H9 (cell line): ENCODE measurements around the gene MAT2A. TPM values are rescaled to one million over a fixed set of nuclear protein-coding genes. Genes with fewer than 3 reads are reported as not detected.

Source experiments
- DNase-seq: peaks from one replicate; pipeline ENCODE4 v3.0.0-alpha.2; 2017
- H2AFZ ChIP-seq: one replicate; pipeline ENCODE4 v1.6.1; 2013; ENCODE audit warnings: mild to moderate bottlenecking, low read length, control low read depth, moderate library complexity
- H2AK5ac ChIP-seq: 2 replicates; pipeline ENCODE4 v1.6.1; 2013; ENCODE audit warnings: low read length, control low read depth, mixed read lengths; ENCODE audit not compliant: insufficient read length
- H2BK120ac ChIP-seq: one replicate; pipeline ENCODE4 v1.6.1; 2013; ENCODE audit warnings: low read depth, mild to moderate bottlenecking, low read length, control low read depth, inconsistent platforms; ENCODE audit not compliant: poor library complexity, severe bottlenecking
- H2BK12ac ChIP-seq: 2 replicates; pipeline ENCODE4 v1.6.1; 2013; ENCODE audit warnings: low read length, control low read depth, mixed read lengths, low read depth; ENCODE audit not compliant: insufficient read length
- H2BK15ac ChIP-seq: 2 replicates; pipeline ENCODE4 v1.6.1; 2013; ENCODE audit warnings: low read depth, low read length, control low read depth
- H2BK20ac ChIP-seq: one replicate; pipeline ENCODE4 v1.6.1; 2013; ENCODE audit warnings: low read depth, mild to moderate bottlenecking, low read length, control low read depth, inconsistent platforms; ENCODE audit not compliant: poor library complexity, severe bottlenecking
- H2BK5ac ChIP-seq: 2 replicates; pipeline ENCODE4 v1.6.1; 2013; ENCODE audit warnings: low read length, control low read depth, mixed read lengths; ENCODE audit not compliant: insufficient read length
- H3K14ac ChIP-seq: 2 replicates; pipeline ENCODE4 v1.6.1; 2013; ENCODE audit warnings: low read length, control low read depth; ENCODE audit not compliant: insufficient read depth
- H3K18ac ChIP-seq: 2 replicates; pipeline ENCODE4 v1.6.1; 2013; ENCODE audit warnings: low read depth, mild to moderate bottlenecking, mixed read lengths, low read length, control low read depth; ENCODE audit not compliant: insufficient read length
- H3K23ac ChIP-seq: 2 replicates; pipeline ENCODE4 v1.6.1; 2013; ENCODE audit warnings: low read length, control low read depth, mixed read lengths, low read depth; ENCODE audit not compliant: insufficient read length
- H3K23me2 ChIP-seq: 2 replicates; pipeline ENCODE4 v1.6.1; 2013; ENCODE audit warnings: low read depth, mild to moderate bottlenecking, mixed read lengths, low read length, control low read depth; ENCODE audit not compliant: insufficient read length, poor library complexity, severe bottlenecking
- H3K27ac ChIP-seq: 2 replicates; pipeline ENCODE4 v1.5.1; 2013; ENCODE audit warnings: low read length, control low read depth, mixed read lengths, low read depth; ENCODE audit not compliant: insufficient read length
- H3K27me3 ChIP-seq: 2 replicates; pipeline ENCODE4 v1.6.1; 2013; ENCODE audit warnings: low read length, control low read depth, inconsistent platforms; ENCODE audit not compliant: insufficient read depth
- H3K4ac ChIP-seq: 2 replicates; pipeline ENCODE4 v1.6.1; 2013; ENCODE audit warnings: low read depth, mild to moderate bottlenecking, control low read depth, inconsistent platforms, low read length, moderate library complexity
- H3K4me1 ChIP-seq: 2 replicates; pipeline ENCODE4 v1.6.1; 2013; ENCODE audit warnings: low read length, control low read depth, inconsistent platforms; ENCODE audit not compliant: insufficient read depth
- H3K4me2 ChIP-seq: 2 replicates; pipeline ENCODE4 v1.6.1; 2013; ENCODE audit warnings: low read length, control low read depth, mixed read lengths; ENCODE audit not compliant: insufficient read length, insufficient read depth
- H3K56ac ChIP-seq: 2 replicates; pipeline ENCODE4 v1.6.1; 2013; ENCODE audit warnings: low read depth, mild to moderate bottlenecking, mixed read lengths, low read length, control low read depth; ENCODE audit not compliant: insufficient read length
- H3K79me1 ChIP-seq: 2 replicates; pipeline ENCODE4 v1.6.1; 2013; ENCODE audit warnings: low read depth, mild to moderate bottlenecking, moderate library complexity, low read length, control low read depth, inconsistent platforms; ENCODE audit not compliant: insufficient read depth, poor library complexity, severe bottlenecking
- H3K79me2 ChIP-seq: 2 replicates; pipeline ENCODE4 v1.6.1; 2013; ENCODE audit warnings: low read length, control low read depth, inconsistent platforms; ENCODE audit not compliant: insufficient read depth
- H3K9ac ChIP-seq: 2 replicates; pipeline ENCODE4 v1.6.1; 2013; ENCODE audit warnings: low read length, control low read depth, mixed read lengths; ENCODE audit not compliant: insufficient read length; ENCODE audit errors: extremely low read depth
- H3K9me3 ChIP-seq: one replicate; pipeline ENCODE4 v1.6.1; 2013; ENCODE audit warnings: low read depth, low read length, inconsistent platforms; ENCODE audit not compliant: control insufficient read depth
- H3T11ph ChIP-seq: one replicate; pipeline ENCODE4 v1.6.1; 2013; ENCODE audit warnings: mild to moderate bottlenecking, low read length, control low read depth, inconsistent platforms
- H4K20me1 ChIP-seq: one replicate; pipeline ENCODE4 v1.6.1; 2013; ENCODE audit not compliant: control insufficient read depth, insufficient read length, insufficient read depth
- H4K5ac ChIP-seq: 2 replicates; pipeline ENCODE4 v1.6.1; 2013; ENCODE audit warnings: low read depth, mild to moderate bottlenecking, mixed read lengths, low read length, control low read depth; ENCODE audit not compliant: insufficient read length
- H4K8ac ChIP-seq: replicated peaks from 2 replicates; pipeline ENCODE4 v1.6.1; 2013; ENCODE audit warnings: low read length, control low read depth, mixed read lengths, low read depth; ENCODE audit not compliant: insufficient read length
- H4K91ac ChIP-seq: 2 replicates; pipeline ENCODE4 v1.6.1; 2013; ENCODE audit warnings: low read depth, mild to moderate bottlenecking, moderate library complexity, mixed read lengths, low read length, control low read depth; ENCODE audit not compliant: insufficient read length
- H3K27ac Mint-ChIP-seq, 3 experiments: 2 replicates in 2 of 3; 3 replicates in 1 of 3; pipeline ENCODE4 v1.8.0; 2020 to 2021; ENCODE audit warnings: mixed read lengths in 3 of 3, mild to moderate bottlenecking in 1 of 3, moderate library complexity in 1 of 3
- H3K27me3 Mint-ChIP-seq: 2 replicates; pipeline ENCODE4 v1.8.0; 2021; ENCODE audit warnings: low read depth, mild to moderate bottlenecking, moderate library complexity, mixed read lengths
- H3K36me3 Mint-ChIP-seq, 3 experiments: 2 replicates in 2 of 3; 3 replicates in 1 of 3; pipeline ENCODE4 v1.8.0; 2020 to 2021; ENCODE audit warnings: low read depth in 3 of 3, mixed read lengths in 3 of 3; ENCODE audit not compliant: insufficient read depth in 1 of 3
- H3K4me1 Mint-ChIP-seq, 2 experiments: 2 replicates each; pipeline ENCODE4 v1.8.0; 2020; ENCODE audit warnings: mixed read lengths in 2 of 2
- H3K4me3 Mint-ChIP-seq, 2 experiments: 2 replicates in 1 of 2; 3 replicates in 1 of 2; pipeline ENCODE4 v1.8.0; 2020 to 2021; ENCODE audit warnings: mild to moderate bottlenecking in 2 of 2, mixed read lengths in 2 of 2, moderate library complexity in 1 of 2
- H3K9me3 Mint-ChIP-seq, 2 experiments: 2 replicates in 1 of 2; 3 replicates in 1 of 2; pipeline ENCODE4 v1.8.0; 2020; ENCODE audit warnings: mild to moderate bottlenecking in 2 of 2, mixed read lengths in 2 of 2, moderate library complexity in 1 of 2
- WGBS: extraction: QIAGEN DNeasy Blood & Tissue Kit; methylation state at CpG from one replicate; pipeline ENCODE4 v1.1.7; 2013; ENCODE audit warnings: missing lambda C conversion rate, low lambda C conversion rate, mixed read lengths; ENCODE audit not compliant: insufficient read length; ENCODE audit errors: extremely low coverage; 5-methylcytosine and 5-hydroxymethylcytosine counted together
- total RNA-seq: library from RNA; stranded (reverse); gene quantifications from 2 replicates; pipeline ENCODE4 v1.2.1, GENCODE V29; 2021
- TF ChIP-seq, protein P1 (sequence below): fragments of 200-600 bp; sonication (generic); conservative IDR thresholded peaks from 3 replicates; pipeline ENCODE4 v1.8.0; 2021; ENCODE audit warnings: antibody characterized with exemption, mild to moderate bottlenecking

The MAT2A gene
- total RNA-seq, 1 experiment from 2014 or later: 459 TPM

DNA sequence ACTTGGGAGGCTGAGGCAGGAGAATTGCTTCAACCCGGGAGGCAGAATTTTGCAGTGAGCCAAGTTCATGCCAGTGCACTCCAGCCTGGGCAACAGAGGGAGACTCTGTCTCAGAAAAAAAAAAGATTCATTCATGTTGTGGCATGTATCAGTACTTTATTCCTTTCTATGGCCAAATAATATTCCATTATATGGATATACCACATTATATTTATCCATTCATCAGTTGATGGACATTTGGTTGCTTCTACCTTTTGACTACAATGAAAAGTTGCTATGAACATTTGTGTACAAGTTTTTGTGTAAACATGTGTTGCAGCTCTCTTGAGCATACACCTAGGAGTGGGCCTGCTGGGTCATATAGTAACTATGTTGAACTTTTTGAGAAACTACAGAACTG, 9.2 kb upstream of the MAT2A start:
- Mint-ChIP-seq H3K27ac (no peak overlapping the region), H3K9me3 (no peaks in the 10 kb centered on the region), H3K27me3 (peaks cover 5% of the 10 kb centered on the region), H3K4me3 (no peak overlapping the region), H3K4me1 (peaks cover 11 to 15% of the 10 kb centered on the region in 2 experiments), H3K36me3 (no peaks in the 10 kb centered on the region)
- Histone ChIP-seq H3K79me2 (no peaks in the 10 kb centered on the region), H3K4me1 (0 out of 2 replicates have a peak, but pooled peaks cover 5% of the 10 kb centered on the region), H2AFZ (no peak overlapping the region), H3K4me2 (no peak overlapping the region), H3K9me3 (no peaks in the 10 kb centered on the region), H4K91ac (no peak overlapping the region), H2BK5ac (no peak overlapping the region), H3K23me2 (no peaks in the 10 kb centered on the region), H4K8ac (no peak overlapping the region), H3K18ac (no peak overlapping the region), H2BK20ac (no peak overlapping the region), H3K27ac (no peak overlapping the region), H3K9ac (no peak overlapping the region), H4K5ac (no peak overlapping the region), H3K23ac (no peak overlapping the region), H3K4ac (no peak overlapping the region), H3K79me1 (no peaks in the 10 kb centered on the region), H3K27me3 (no peaks in the 10 kb centered on the region), H3K56ac (no peak overlapping the region), H3T11ph (no peak overlapping the region), H3K14ac (no peak overlapping the region), H2AK5ac (no peak overlapping the region), H2BK120ac (no peak overlapping the region), H4K20me1 (no peaks in the 10 kb centered on the region), H2BK12ac (no peak overlapping the region), H2BK15ac (no peak overlapping the region)
- no CpG with 5 or more reads among the region's 1 CpG for WGBS
- TF ChIP-seq, protein P1, sequence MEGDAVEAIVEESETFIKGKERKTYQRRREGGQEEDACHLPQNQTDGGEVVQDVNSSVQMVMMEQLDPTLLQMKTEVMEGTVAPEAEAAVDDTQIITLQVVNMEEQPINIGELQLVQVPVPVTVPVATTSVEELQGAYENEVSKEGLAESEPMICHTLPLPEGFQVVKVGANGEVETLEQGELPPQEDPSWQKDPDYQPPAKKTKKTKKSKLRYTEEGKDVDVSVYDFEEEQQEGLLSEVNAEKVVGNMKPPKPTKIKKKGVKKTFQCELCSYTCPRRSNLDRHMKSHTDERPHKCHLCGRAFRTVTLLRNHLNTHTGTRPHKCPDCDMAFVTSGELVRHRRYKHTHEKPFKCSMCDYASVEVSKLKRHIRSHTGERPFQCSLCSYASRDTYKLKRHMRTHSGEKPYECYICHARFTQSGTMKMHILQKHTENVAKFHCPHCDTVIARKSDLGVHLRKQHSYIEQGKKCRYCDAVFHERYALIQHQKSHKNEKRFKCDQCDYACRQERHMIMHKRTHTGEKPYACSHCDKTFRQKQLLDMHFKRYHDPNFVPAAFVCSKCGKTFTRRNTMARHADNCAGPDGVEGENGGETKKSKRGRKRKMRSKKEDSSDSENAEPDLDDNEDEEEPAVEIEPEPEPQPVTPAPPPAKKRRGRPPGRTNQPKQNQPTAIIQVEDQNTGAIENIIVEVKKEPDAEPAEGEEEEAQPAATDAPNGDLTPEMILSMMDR: no peak
- DNase-seq: no peak
